GM12865 (cell line): ENCODE results near the gene ASTE1.

ENCODE experiments used
- DNase-seq: peaks from one replicate; pipeline ENCODE4 v3.0.0; 2010; ENCODE audit warnings: low read depth
- H3K4me3 ChIP-seq: 2 replicates; pipeline ENCODE4 v1.5.1; 2011; ENCODE audit warnings: mild to moderate bottlenecking, low read depth, low read length, control low read depth
- CTCF ChIP-seq: IDR thresholded peaks from 2 replicates; pipeline ENCODE4 v1.5.1; 2011; ENCODE audit warnings: low read length, control low read depth, low read depth, inconsistent platforms; ENCODE audit not compliant: insufficient read depth; ENCODE audit errors: missing control alignments

ASTE1 gene

GRCh38 chr3:130992344-130992743 is 34.3 kb downstream of the ASTE1 start:
- DNase-seq: no peak
- H3K4me3 ChIP-seq: no peak overlapping the region
- TF ChIP-seq CTCF: no peak

DNA sequence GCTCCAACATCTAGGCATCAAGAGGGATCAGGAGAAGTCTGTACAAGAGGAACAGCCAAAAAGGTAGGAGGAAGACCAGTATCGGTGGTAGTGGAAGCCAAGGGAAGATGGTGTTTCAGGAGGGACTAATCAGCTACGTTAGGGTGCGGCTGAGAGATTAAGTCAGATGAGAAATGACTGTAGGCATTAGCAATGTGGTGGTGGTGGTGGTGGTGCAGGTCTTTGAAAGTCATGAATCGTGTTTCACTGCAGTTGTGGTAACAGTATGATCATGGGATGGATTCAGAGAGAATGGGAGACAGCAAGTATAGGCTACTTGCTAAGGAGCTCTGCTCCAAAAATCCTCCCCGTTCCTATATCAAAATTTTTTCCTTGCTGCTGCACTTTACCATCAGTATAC is 35.5 kb downstream of the ASTE1 start:
- H3K4me3 ChIP-seq: no peak overlapping the region
- no peak for DNase-seq
- TF ChIP-seq CTCF: no peak

DNA sequence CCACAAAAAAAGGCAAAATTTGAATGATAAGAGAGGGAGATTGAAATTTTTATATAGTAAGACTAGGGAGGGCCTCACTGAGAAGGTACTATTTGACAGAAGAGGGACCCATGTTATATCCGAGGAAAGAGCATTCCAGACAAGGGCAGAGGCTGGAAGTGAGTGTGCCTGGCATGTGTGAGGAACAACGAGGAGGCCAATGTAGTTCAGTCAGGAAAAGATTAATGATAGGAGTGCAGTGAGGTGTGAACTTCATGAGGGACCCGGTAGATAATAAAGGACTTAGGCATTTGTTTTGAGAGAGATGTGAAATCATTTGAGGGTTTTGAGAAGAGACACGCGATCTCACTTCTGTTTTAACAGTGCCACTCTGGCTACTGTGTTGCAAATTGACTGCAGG is 36.3 kb downstream of the ASTE1 start:
- H3K4me3 ChIP-seq: no peak overlapping the region
- no peak for DNase-seq
- no peak for TF ChIP-seq CTCF

GRCh38 chr3:130981469-130981868 is 45.2 kb downstream of the ASTE1 start:
- no peak for DNase-seq
- no peak for TF ChIP-seq CTCF
- no peak overlapping the region for H3K4me3 ChIP-seq

DNA sequence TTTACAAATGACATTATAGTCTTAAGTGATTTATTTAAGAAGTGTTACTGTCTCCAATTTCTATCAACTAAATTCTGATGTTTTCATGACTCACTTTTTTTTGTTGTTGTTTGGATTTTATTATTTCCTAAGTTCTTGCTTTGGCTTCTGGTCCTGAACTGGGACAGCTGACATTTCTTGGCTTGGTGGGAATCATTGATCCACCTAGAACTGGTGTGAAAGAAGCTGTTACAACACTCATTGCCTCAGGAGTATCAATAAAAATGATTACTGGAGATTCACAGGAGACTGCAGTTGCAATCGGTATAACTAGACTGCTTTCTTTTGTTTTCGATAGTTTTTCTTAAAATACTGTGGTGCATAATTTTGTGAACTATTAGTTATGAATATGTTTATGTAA is 47.5 kb downstream of the ASTE1 start:
- H3K4me3 ChIP-seq: no peak overlapping the region
- DNase-seq: no peak
- TF ChIP-seq CTCF: no peak

DNA sequence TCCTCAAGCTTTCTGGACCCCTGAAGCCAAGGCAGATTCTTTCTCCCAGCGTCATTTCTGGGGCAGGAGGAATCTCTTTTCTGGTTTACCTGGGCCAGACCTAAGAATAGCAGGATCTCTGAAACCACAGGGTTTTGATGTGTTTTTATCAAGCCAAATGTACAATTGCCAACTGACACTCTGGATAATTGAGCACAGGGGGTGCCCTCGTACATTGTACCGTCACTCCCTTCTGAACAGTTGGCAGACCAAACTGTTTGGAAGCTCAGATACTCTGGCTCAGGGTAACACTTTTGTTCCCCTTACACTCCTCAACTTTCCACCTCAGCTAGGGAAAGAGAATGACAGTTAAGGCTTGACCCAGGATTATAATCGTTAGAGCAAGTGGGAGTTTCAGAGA is 49.9 kb downstream of the ASTE1 start:
- no peak for TF ChIP-seq CTCF
- no peak overlapping the region for H3K4me3 ChIP-seq
- DNase-seq: no peak

DNA sequence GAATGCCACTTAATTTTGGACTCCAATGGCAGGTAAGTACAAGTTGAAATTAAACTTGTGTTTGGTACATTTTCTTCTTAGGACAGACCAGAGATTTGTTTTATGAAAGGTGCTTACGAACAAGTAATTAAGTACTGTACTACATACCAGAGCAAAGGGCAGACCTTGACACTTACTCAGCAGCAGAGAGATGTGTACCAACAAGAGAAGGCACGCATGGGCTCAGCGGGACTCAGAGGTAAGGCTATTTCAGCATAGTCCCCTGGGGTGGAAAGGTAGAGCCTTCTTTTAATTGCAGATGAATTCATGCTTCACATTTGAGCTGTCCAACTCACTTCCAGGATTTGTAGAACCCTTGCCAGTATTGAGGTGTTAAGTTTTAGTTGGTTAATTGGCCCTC is 51.4 kb downstream of the ASTE1 start:
- DNase-seq: no peak
- TF ChIP-seq CTCF: no peak
- no peak overlapping the region for H3K4me3 ChIP-seq
